Skeletal muscle tissue (tissue), 4 donors: ENCODE measurements around the gene HDAC7. TPM values are rescaled to one million over a fixed set of nuclear protein-coding genes. Genes with fewer than 3 reads are reported as not detected.

Experiments
- H3K27ac ChIP-seq: one replicate; pipeline ENCODE4 v1.7.0; 2013; ENCODE audit warnings: mild to moderate bottlenecking, low read depth, low read length, inconsistent platforms
- H3K27me3 ChIP-seq, 3 donors: one replicate each; pipeline ENCODE4 v1.7.0; 2013; ENCODE audit warnings: low read length in 3 of 3; ENCODE audit not compliant: control insufficient read depth in 3 of 3, insufficient read depth in 3 of 3
- H3K36me3 ChIP-seq, 3 donors: one replicate each; pipeline ENCODE4 v1.7.0; 2013; ENCODE audit warnings: low read length in 3 of 3; ENCODE audit not compliant: control insufficient read depth in 3 of 3, insufficient read depth in 3 of 3
- H3K4me1 ChIP-seq, 3 donors: one replicate each; pipeline ENCODE4 v1.7.0; 2013; ENCODE audit warnings: low read length in 3 of 3, mild to moderate bottlenecking in 3 of 3; ENCODE audit not compliant: control insufficient read depth in 3 of 3, insufficient read depth in 3 of 3
- H3K4me3 ChIP-seq, 3 donors: one replicate each; pipeline ENCODE4 v1.7.0; 2013; ENCODE audit warnings: low read length in 3 of 3
- H3K9ac ChIP-seq, 3 donors: one replicate each; pipeline ENCODE4 v1.7.0; 2013; ENCODE audit warnings: low read length in 3 of 3, mild to moderate bottlenecking in 3 of 3, moderate library complexity in 2 of 3, low read depth in 1 of 3
- H3K9me3 ChIP-seq, 3 donors: one replicate each; pipeline ENCODE4 v1.7.0; 2013; ENCODE audit warnings: low read length in 3 of 3; ENCODE audit not compliant: control insufficient read depth in 3 of 3
- total RNA-seq: library from RNA; depleted of rRNA; stranded (reverse); fragments of >200 nt; gene quantifications from one replicate; pipeline ENCODE4 v1.2.3, GENCODE V29; 2014
- donor health status: Osteomylitis.

Gene HDAC7
- total RNA-seq, 1 donor from 2014 or later, result 21.4 TPM

DNA sequence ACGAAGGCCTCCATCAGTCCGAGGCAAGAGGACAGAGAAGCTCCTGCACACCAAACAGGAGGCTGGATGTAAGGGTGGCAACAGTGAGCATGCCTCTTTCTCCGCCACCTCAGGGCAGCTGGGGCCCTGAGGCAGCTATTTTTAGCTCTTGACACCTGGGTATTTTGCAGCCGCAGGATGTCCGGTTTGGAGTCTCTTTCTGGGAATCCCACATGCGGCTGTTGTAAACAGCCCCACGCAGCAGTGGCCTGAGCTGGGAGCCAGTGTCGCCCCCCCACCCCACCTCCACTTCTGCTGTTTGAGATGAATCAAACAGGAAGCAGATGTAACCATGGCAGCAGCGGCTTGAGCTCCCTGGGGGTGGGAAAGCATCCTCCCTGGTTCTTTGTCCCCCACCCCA, 11.7 kb downstream of the HDAC7 start:
- Histone ChIP-seq H3K9ac (peak overlapping the region; percentile 8 to 76 (median 68)), H3K36me3 (peaks cover 0 to 9% (median 4%) of the 10 kb centered on the region in 3 donors), H3K27me3 (no peaks in the 10 kb centered on the region), H3K9me3 (no peaks in the 10 kb centered on the region), H3K4me3 (peak overlapping the region; percentile 43 to 49 (median 45)), H3K27ac (peak overlapping the region; percentile 88), H3K4me1 (peaks cover 88 to 94% (median 93%) of the 10 kb centered on the region in 3 donors)

- H3K27ac ChIP-seq, result peak overlapping the region; percentile 88
- H3K4me1 ChIP-seq, result peaks cover 90 to 96% (median 94%) of the 10 kb centered on the region in 3 donors
- H3K36me3 ChIP-seq, result peaks cover 0 to 9% (median 4%) of the 10 kb centered on the region in 3 donors
- H3K27me3 ChIP-seq, result no peaks in the 10 kb centered on the region
- H3K9ac ChIP-seq, result peak overlapping the region; percentile 8 to 76 (median 68)
- H3K9me3 ChIP-seq, result no peaks in the 10 kb centered on the region
- peak overlapping the region in 2 of 3 donors; percentile 29 to 43 for H3K4me3 ChIP-seq
Observed at GRCh38 chr12:47807338-47807737, 12.4 kb downstream of the HDAC7 start.

- H3K27ac ChIP-seq, result peak overlapping the region; percentile 46
- H3K27me3 ChIP-seq, result no peaks in the 10 kb centered on the region
- peaks cover 0 to 9% (median 4%) of the 10 kb centered on the region in 3 donors for H3K36me3 ChIP-seq
- peaks cover 90 to 96% (median 94%) of the 10 kb centered on the region in 3 donors for H3K4me1 ChIP-seq
- H3K9ac ChIP-seq, result no peak overlapping the region
- no peaks in the 10 kb centered on the region for H3K9me3 ChIP-seq
- H3K4me3 ChIP-seq, result no peak overlapping the region
Observed at GRCh38 chr12:47805417-47805816, 14.3 kb downstream of the HDAC7 start.

- Histone ChIP-seq H3K27me3 (no peaks in the 10 kb centered on the region), H3K36me3 (peaks cover 0 to 9% (median 4%) of the 10 kb centered on the region in 3 donors), H3K4me1 (peaks cover 95 to 100% (median 99%) of the 10 kb centered on the region in 3 donors), H3K4me3 (no peak overlapping the region), H3K9me3 (no peaks in the 10 kb centered on the region), H3K9ac (peak overlapping the region in 1 of 3 donors; percentile 62), H3K27ac (no peak overlapping the region)
Observed at GRCh38 chr12:47804171-47804570, 15.5 kb downstream of the HDAC7 start.

DNA sequence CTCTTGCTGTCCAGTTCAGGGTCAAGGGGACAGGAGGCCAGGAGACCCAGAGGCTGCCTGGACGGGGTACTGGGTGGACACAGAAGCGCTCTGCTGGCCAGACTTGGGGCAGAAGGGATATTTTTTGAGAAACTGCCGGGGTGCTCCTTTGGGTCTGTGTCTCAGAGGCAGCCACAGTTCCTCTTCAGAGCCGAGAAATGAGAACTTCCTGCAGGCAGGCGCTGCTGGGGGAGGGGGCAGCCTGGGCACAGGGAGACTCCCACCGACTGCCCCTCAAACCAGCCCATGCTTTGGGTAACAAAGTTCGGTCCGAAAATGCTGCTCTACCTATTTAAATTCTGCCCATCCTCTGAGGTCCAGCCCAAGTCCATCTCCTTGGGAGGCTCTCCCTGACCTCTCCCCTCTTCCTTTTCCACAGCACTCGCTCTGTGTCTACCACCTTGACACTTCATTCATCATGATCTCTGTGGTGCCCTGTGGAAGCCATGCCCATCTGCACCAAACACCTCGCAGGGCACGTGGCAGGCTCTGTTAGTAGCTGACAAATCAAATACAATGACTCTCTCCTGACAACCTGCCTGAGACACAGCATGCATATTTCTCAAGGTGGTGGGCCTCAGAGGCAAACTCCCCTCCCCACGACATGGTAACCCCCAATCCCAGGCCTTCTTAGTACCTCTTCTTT, 16.4 kb downstream of the HDAC7 start:
- Histone ChIP-seq H3K4me1 (peaks cover 94 to 100% (median 99%) of the 10 kb centered on the region in 3 donors), H3K9me3 (no peaks in the 10 kb centered on the region), H3K36me3 (peaks cover 0 to 13% (median 9%) of the 10 kb centered on the region in 3 donors), H3K9ac (peak overlapping the region in 2 of 3 donors; percentile 11 to 62), H3K4me3 (peak overlapping the region in 1 of 3 donors; percentile 9), H3K27me3 (no peaks in the 10 kb centered on the region), H3K27ac (peak overlapping the region; percentile 59)

- Histone ChIP-seq H3K9ac (peak overlapping the region in 2 of 3 donors; percentile 51 to 60), H3K27ac (peak overlapping the region; percentile 59), H3K4me3 (no peak overlapping the region), H3K36me3 (peaks cover 3 to 21% (median 16%) of the 10 kb centered on the region in 3 donors), H3K27me3 (no peaks in the 10 kb centered on the region), H3K9me3 (no peaks in the 10 kb centered on the region), H3K4me1 (peaks cover 84 to 99% (median 93%) of the 10 kb centered on the region in 3 donors)
Observed at GRCh38 chr12:47802312-47802711, 17.4 kb downstream of the HDAC7 start.

GRCh38 chr12:47801904-47802246, 17.8 kb downstream of the HDAC7 start:
- peaks cover 6 to 24% (median 19%) of the 10 kb centered on the region in 3 donors for H3K36me3 ChIP-seq
- peaks cover 80 to 95% (median 89%) of the 10 kb centered on the region in 3 donors for H3K4me1 ChIP-seq
- no peaks in the 10 kb centered on the region for H3K9me3 ChIP-seq
- H3K9ac ChIP-seq, result peak overlapping the region; percentile 36 to 60 (median 51)
- H3K4me3 ChIP-seq, result peak overlapping the region in 1 of 3 donors; percentile 18
- peak overlapping the region; percentile 59 for H3K27ac ChIP-seq
- no peaks in the 10 kb centered on the region for H3K27me3 ChIP-seq

- Histone ChIP-seq H3K4me3 (peak overlapping the region in 1 of 3 donors; percentile 18), H3K4me1 (peaks cover 76 to 90% (median 84%) of the 10 kb centered on the region in 3 donors), H3K9ac (peak overlapping the region in 2 of 3 donors; percentile 36 to 60), H3K36me3 (peaks cover 10 to 28% (median 23%) of the 10 kb centered on the region in 3 donors), H3K27me3 (no peaks in the 10 kb centered on the region), H3K27ac (peak overlapping the region; percentile 59), H3K9me3 (no peaks in the 10 kb centered on the region)
Observed at GRCh38 chr12:47801170-47801903, 18.4 kb downstream of the HDAC7 start.

DNA sequence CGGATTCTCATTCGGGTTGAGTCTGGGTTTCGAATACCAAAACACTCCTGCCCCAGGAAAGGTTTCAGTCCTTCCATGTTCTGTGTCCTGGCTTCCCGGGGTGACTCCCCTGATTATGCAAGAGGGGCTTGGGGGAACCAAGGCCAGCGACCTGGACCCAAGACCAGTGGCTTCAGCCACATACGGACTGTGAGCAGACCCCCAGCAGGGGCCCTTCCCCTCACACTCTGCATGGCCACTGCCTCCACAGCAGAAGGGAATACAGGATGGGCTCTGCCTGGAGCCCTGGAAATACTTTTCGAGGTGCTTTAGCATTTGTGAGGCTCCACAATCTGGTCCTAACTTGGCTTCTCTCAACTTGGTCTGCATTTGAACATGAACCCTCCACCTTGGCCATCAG, 19.1 kb downstream of the HDAC7 start:
- H3K27ac ChIP-seq, result peak overlapping the region; percentile 8
- peak overlapping the region; percentile 50 to 74 (median 61) for H3K9ac ChIP-seq

More for the DNA sequence above, 19.1 kb downstream of the HDAC7 start:
- Histone ChIP-seq H3K9me3 (no peaks in the 10 kb centered on the region), H3K4me3 (no peak overlapping the region), H3K27me3 (no peaks in the 10 kb centered on the region), H3K36me3 (peaks cover 15 to 31% (median 29%) of the 10 kb centered on the region in 3 donors), H3K4me1 (peaks cover 70 to 83% (median 76%) of the 10 kb centered on the region in 3 donors)
